Mesendoderm (in vitro differentiated cells): ENCODE data around the gene OR2H2.

Source experiments
- DNase-seq: peaks from one replicate; pipeline ENCODE4 v3.0.0; 2013
- H2AK5ac ChIP-seq: 2 replicates; pipeline ENCODE4 v1.6.1; 2013; ENCODE audit warnings: low read length, inconsistent platforms
- H2BK120ac ChIP-seq: 2 replicates; pipeline ENCODE4 v1.6.1; 2013; ENCODE audit warnings: low read depth, mild to moderate bottlenecking, low read length, moderate library complexity, mixed read lengths
- H2BK15ac ChIP-seq: replicated peaks from 2 replicates; pipeline ENCODE4 v1.6.1; 2013; ENCODE audit warnings: low read depth, mild to moderate bottlenecking, moderate library complexity
- H2BK5ac ChIP-seq: 2 replicates; pipeline ENCODE4 v1.6.1; 2013; ENCODE audit warnings: low read length, inconsistent platforms
- H3K18ac ChIP-seq: 2 replicates; pipeline ENCODE4 v1.6.1; 2013; ENCODE audit warnings: mild to moderate bottlenecking, low read length, mixed read lengths
- H3K23ac ChIP-seq: one replicate; pipeline ENCODE4 v1.6.1; 2013; ENCODE audit warnings: low read length
- H3K27ac ChIP-seq: 2 replicates; pipeline ENCODE4 v1.5.1; 2013; ENCODE audit warnings: low read depth, mild to moderate bottlenecking, inconsistent platforms, low read length, moderate library complexity
- H3K27me3 ChIP-seq: 2 replicates; pipeline ENCODE4 v1.6.1; 2013; ENCODE audit warnings: low read length, control low read depth, mild to moderate bottlenecking, inconsistent platforms; ENCODE audit not compliant: insufficient read depth, poor library complexity
- H3K36me3 ChIP-seq: 2 replicates; pipeline ENCODE4 v1.6.1; 2013; ENCODE audit warnings: low read length, inconsistent platforms; ENCODE audit not compliant: control insufficient read depth, insufficient read depth
- H3K4ac ChIP-seq: one replicate; pipeline ENCODE4 v1.6.1; 2013; ENCODE audit warnings: low read depth, mild to moderate bottlenecking, low read length, moderate library complexity
- H3K4me1 ChIP-seq: 2 replicates; pipeline ENCODE4 v1.6.1; 2013; ENCODE audit warnings: low read depth, low read length, inconsistent platforms; ENCODE audit not compliant: control insufficient read depth
- H3K4me2 ChIP-seq: 2 replicates; pipeline ENCODE4 v1.6.1; 2013; ENCODE audit warnings: low read length
- H3K4me3 ChIP-seq: 2 replicates; pipeline ENCODE4 v1.5.1; 2013; ENCODE audit warnings: mild to moderate bottlenecking, low read length
- H3K56ac ChIP-seq: one replicate; pipeline ENCODE4 v1.6.1; 2013; ENCODE audit warnings: low read length
- H3K79me1 ChIP-seq: 2 replicates; pipeline ENCODE4 v1.6.1; 2013; ENCODE audit warnings: low read length, inconsistent platforms
- H3K79me2 ChIP-seq: 2 replicates; pipeline ENCODE4 v1.6.1; 2013; ENCODE audit warnings: mild to moderate bottlenecking, low read length; ENCODE audit not compliant: control insufficient read depth, insufficient read depth
- H3K9ac ChIP-seq: 2 replicates; pipeline ENCODE4 v1.6.1; 2013; ENCODE audit warnings: low read length, inconsistent platforms
- H4K5ac ChIP-seq: one replicate; pipeline ENCODE4 v1.6.1; 2013; ENCODE audit warnings: low read length
- H4K8ac ChIP-seq: one replicate; pipeline ENCODE4 v1.6.1; 2013; ENCODE audit warnings: low read depth, mild to moderate bottlenecking, control low read depth, low read length, moderate library complexity
- WGBS: extraction: QIAGEN DNeasy Blood & Tissue Kit; methylation state at CpG from one replicate; pipeline ENCODE4 v1.1.7; 2013; ENCODE audit warnings: low lambda C conversion rate, missing lambda C conversion rate; ENCODE audit not compliant: insufficient coverage; ENCODE audit errors: extremely low coverage; 5-methylcytosine and 5-hydroxymethylcytosine counted together

Gene OR2H2

GRCh38 chr6:29554764-29555163, 30.2 kb upstream of the OR2H2 start:
- Histone ChIP-seq H3K23ac (no peak overlapping the region), H3K27ac (no peak overlapping the region), H3K4me1 (peaks cover 2% of the 10 kb centered on the region), H3K18ac (no peak overlapping the region), H2BK15ac (no peak overlapping the region), H2BK120ac (no peak overlapping the region), H3K79me1 (no peaks in the 10 kb centered on the region), H3K79me2 (no peaks in the 10 kb centered on the region), H3K27me3 (peaks cover 17% of the 10 kb centered on the region), H3K4me3 (no peak overlapping the region), H3K4ac (no peak overlapping the region), H3K9ac (no peak overlapping the region), H2BK5ac (no peak overlapping the region), H3K36me3 (no peaks in the 10 kb centered on the region), H2AK5ac (no peak overlapping the region), H3K4me2 (no peak overlapping the region), H4K5ac (no peak overlapping the region), H4K8ac (no peak overlapping the region), H3K56ac (no peak overlapping the region)
- DNase-seq: no peak
- no CpG with 5 or more reads among the region's 5 CpGs for WGBS

- H3K36me3 ChIP-seq: no peaks in the 10 kb centered on the region
- no peaks in the 10 kb centered on the region for H3K79me1 ChIP-seq
- no peak overlapping the region for H3K4me3 ChIP-seq
- no peak overlapping the region for H2BK5ac ChIP-seq
- no peak overlapping the region for H3K27ac ChIP-seq
- H3K18ac ChIP-seq: no peak overlapping the region
- H3K4ac ChIP-seq: no peak overlapping the region
- no peak overlapping the region for H3K23ac ChIP-seq
- no peaks in the 10 kb centered on the region for H3K79me2 ChIP-seq
- H2AK5ac ChIP-seq: no peak overlapping the region
- H2BK120ac ChIP-seq: no peak overlapping the region
- no peak overlapping the region for H4K8ac ChIP-seq
- H3K4me2 ChIP-seq: no peak overlapping the region
- peaks cover 2% of the 10 kb centered on the region for H3K4me1 ChIP-seq
- no peak overlapping the region for H3K56ac ChIP-seq
- H3K9ac ChIP-seq: no peak overlapping the region
- DNase-seq: no peak
- H2BK15ac ChIP-seq: no peak overlapping the region
- no peak overlapping the region for H4K5ac ChIP-seq
- H3K27me3 ChIP-seq: peaks cover 17% of the 10 kb centered on the region
Measured at GRCh38 chr6:29557320-29557719, 27.6 kb upstream of the OR2H2 start.

GRCh38 chr6:29558439-29559079, 26.4 kb upstream of the OR2H2 start:
- Histone ChIP-seq H2BK120ac (no peak overlapping the region), H3K56ac (no peak overlapping the region), H3K4me1 (no peaks in the 10 kb centered on the region), H3K36me3 (no peaks in the 10 kb centered on the region), H3K79me1 (no peaks in the 10 kb centered on the region), H3K9ac (no peak overlapping the region), H4K5ac (no peak overlapping the region), H3K4ac (no peak overlapping the region), H3K4me3 (no peak overlapping the region), H4K8ac (no peak overlapping the region), H3K23ac (no peak overlapping the region), H2BK15ac (no peak overlapping the region), H3K27me3 (peaks cover 13% of the 10 kb centered on the region), H3K27ac (no peak overlapping the region), H2BK5ac (no peak overlapping the region), H2AK5ac (no peak overlapping the region), H3K4me2 (no peak overlapping the region), H3K18ac (no peak overlapping the region), H3K79me2 (no peaks in the 10 kb centered on the region)
- DNase-seq: no peak
- no CpG with 5 or more reads among the region's 22 CpGs for WGBS

GRCh38 chr6:29559524-29560287, 25.2 kb upstream of the OR2H2 start, which contains the start of gene UBD:
TSS of gene UBD (minus strand) at chr6:29559732. CDS start at chr6:29559701, 31 bp downstream.
- Histone ChIP-seq H3K4me2 (no peak within 1 kb of the TSS), H4K5ac (no peak within 1 kb of the TSS), H3K18ac (no peak within 1 kb of the TSS), H2AK5ac (no peak within 1 kb of the TSS), H2BK120ac (no peak within 1 kb of the TSS), H3K56ac (no peak within 1 kb of the TSS), H3K27me3 (peaks cover 4% of the 10 kb centered on the region), H3K27ac (no peak within 1 kb of the TSS), H3K9ac (no peak within 1 kb of the TSS), H2BK5ac (no peak within 1 kb of the TSS), H3K79me2 (no peaks in the 10 kb centered on the region), H3K36me3 (no peaks in the 10 kb centered on the region), H3K79me1 (no peaks in the 10 kb centered on the region), H3K4me3 (no peak within 1 kb of the TSS), H3K23ac (no peak within 1 kb of the TSS), H2BK15ac (no peak within 1 kb of the TSS), H3K4me1 (no peaks in the 10 kb centered on the region), H3K4ac (no peak within 1 kb of the TSS), H4K8ac (no peak within 1 kb of the TSS)
- WGBS: no CpG with 5 or more reads among the region's 6 CpGs
- no peak for DNase-seq

- Histone ChIP-seq H3K36me3 (no peaks in the 10 kb centered on the region), H3K4ac (no peak overlapping the region), H3K27me3 (no peaks in the 10 kb centered on the region), H3K23ac (no peak overlapping the region), H3K79me2 (no peaks in the 10 kb centered on the region), H3K4me3 (no peak overlapping the region), H3K4me1 (no peaks in the 10 kb centered on the region), H2BK5ac (no peak overlapping the region), H2AK5ac (no peak overlapping the region), H3K9ac (no peak overlapping the region), H3K79me1 (no peaks in the 10 kb centered on the region), H3K56ac (no peak overlapping the region), H4K5ac (no peak overlapping the region), H3K27ac (no peak overlapping the region), H2BK120ac (no peak overlapping the region), H3K4me2 (no peak overlapping the region), H3K18ac (no peak overlapping the region), H4K8ac (no peak overlapping the region), H2BK15ac (no peak overlapping the region)
- no peak for DNase-seq
Measured at GRCh38 chr6:29561091-29561490, 23.8 kb upstream of the OR2H2 start.
